BE2C (cell line): ENCODE data around the gene MRS2.
"Not testable (repeated sequence)": the region's sequence is repeated elsewhere in the genome, so short reads cannot be mapped to it uniquely, and the experiment has no call there.

Source experiments
- DNase-seq: peaks from one replicate; pipeline ENCODE4 v3.0.0-alpha.2; 2020
- H3K27me3 ChIP-seq: fragments of 250-450 bp; sonication (Bioruptor Pico); 2 replicates; pipeline ENCODE4 v1.5.1; 2020; ENCODE audit warnings: mild to moderate bottlenecking
- H3K36me3 ChIP-seq: fragments of 250-450 bp; sonication (Bioruptor Pico); 2 replicates; pipeline ENCODE4 v1.5.1; 2020; ENCODE audit warnings: mild to moderate bottlenecking
- H3K4me1 ChIP-seq: fragments of 250-450 bp; sonication (Bioruptor Pico); 2 replicates; pipeline ENCODE4 v1.5.1; 2020
- H3K4me3 ChIP-seq: 2 replicates; pipeline ENCODE4 v1.5.1; 2011; ENCODE audit warnings: low read depth, low read length
- H3K9me3 ChIP-seq: fragments of 250-450 bp; sonication (Bioruptor Pico); 2 replicates; pipeline ENCODE4 v1.5.1; 2020
- CTCF ChIP-seq: IDR thresholded peaks from 2 replicates; pipeline ENCODE4 v1.5.1; 2012; ENCODE audit warnings: mild to moderate bottlenecking, low read depth, low read length

Gene MRS2

GRCh38 chr6:24378473-24379097 is 24.2 kb upstream of the MRS2 start:
- H3K9me3 ChIP-seq, result no peaks in the 10 kb centered on the region; the same call in 1 of the 2 replicates
- H3K36me3 ChIP-seq, result no peaks in the 10 kb centered on the region
- H3K4me1 ChIP-seq, result no peaks in the 10 kb centered on the region
- no peaks in the 10 kb centered on the region for H3K27me3 ChIP-seq
- no peak for DNase-seq
- TF ChIP-seq CTCF, result no peak
- no peak overlapping the region for H3K4me3 ChIP-seq

GRCh38 chr6:24381476-24382219 is 21.1 kb upstream of the MRS2 start:
- no peak overlapping the region for H3K4me3 ChIP-seq
- H3K4me1 ChIP-seq, result no peaks in the 10 kb centered on the region
- no peaks in the 10 kb centered on the region for H3K36me3 ChIP-seq
- DNase-seq, result no peak
- no peak for TF ChIP-seq CTCF
- H3K9me3 ChIP-seq, result no peaks in the 10 kb centered on the region; the same call in 1 of the 2 replicates
- no peaks in the 10 kb centered on the region for H3K27me3 ChIP-seq

GRCh38 chr6:24382220-24382540 is 20.6 kb upstream of the MRS2 start:
- Histone ChIP-seq H3K4me3 (no peak overlapping the region), H3K4me1 (no peaks in the 10 kb centered on the region), H3K36me3 (no peaks in the 10 kb centered on the region), H3K9me3 (no peaks in the 10 kb centered on the region; the same call in 1 of the 2 replicates), H3K27me3 (no peaks in the 10 kb centered on the region)
- TF ChIP-seq CTCF, result no peak
- no peak for DNase-seq

- not testable (repeated sequence) for H3K4me3 ChIP-seq, H3K36me3 ChIP-seq, H3K4me1 ChIP-seq, DNase-seq, H3K9me3 ChIP-seq, H3K27me3 ChIP-seq
Measured at GRCh38 chr6:24382891-24383494, 19.7 kb upstream of the MRS2 start.

GRCh38 chr6:24384369-24385130 is 18.2 kb upstream of the MRS2 start:
- H3K27me3 ChIP-seq, H3K36me3 ChIP-seq, DNase-seq, H3K4me3 ChIP-seq, H3K4me1 ChIP-seq, H3K9me3 ChIP-seq: not testable (repeated sequence)

GRCh38 chr6:24385536-24386269 is 17.0 kb upstream of the MRS2 start:
- Histone ChIP-seq H3K9me3 (no peaks in the 10 kb centered on the region), H3K4me1 (no peaks in the 10 kb centered on the region), H3K36me3 (no peaks in the 10 kb centered on the region), H3K4me3 (no peak overlapping the region), H3K27me3 (no peaks in the 10 kb centered on the region)
- TF ChIP-seq CTCF, result no peak
- DNase-seq, result no peak
